H1 (cell line): Measurements from ENCODE around the gene CTCF. TPM values are rescaled to one million over a fixed set of nuclear protein-coding genes. Genes with fewer than 3 reads are reported as not detected.

Experiments used
- ASH2L ChIP-seq: fragments of 200-600, 300-600 bp; sonication (generic); IDR thresholded peaks from one replicate; pipeline ENCODE4 v1.7.1; 2017; ENCODE audit warnings: low read length
- CHD7 ChIP-seq: fragments of 300-600 bp; sonication (generic); IDR thresholded peaks from 2 replicates; pipeline ENCODE4 v1.7.1; 2012; ENCODE audit warnings: low read length, moderate library complexity, mild to moderate bottlenecking, inconsistent platforms; ENCODE audit not compliant: insufficient replicate concordance
- CTBP2 ChIP-seq: IDR thresholded peaks from 2 replicates; pipeline ENCODE4 v1.7.0; 2011; ENCODE audit warnings: borderline replicate concordance, mild to moderate bottlenecking, moderate library complexity, mixed read lengths, low read length; ENCODE audit not compliant: insufficient read depth, insufficient read length
- JUN ChIP-seq: IDR thresholded peaks from 2 replicates; pipeline ENCODE4 v1.6.1; 2011; ENCODE audit warnings: low read depth, mild to moderate bottlenecking, improper control_type of control experiment, low read length
- MAX ChIP-seq: IDR thresholded peaks from 2 replicates; pipeline ENCODE4 v1.6.1; 2012; ENCODE audit warnings: inconsistent platforms
- SP1 ChIP-seq: IDR thresholded peaks from 2 replicates; pipeline ENCODE4 v1.6.1; 2011; ENCODE audit warnings: low read depth, low read length
- TAF7 ChIP-seq: optimal IDR thresholded peaks from 2 replicates; pipeline ENCODE3; 2011; ENCODE audit warnings: low read depth, mild to moderate bottlenecking, inconsistent platforms, low read length, moderate library complexity, borderline replicate concordance
- YY1 ChIP-seq: IDR thresholded peaks from 2 replicates; pipeline ENCODE4 v1.6.1; 2011; ENCODE audit warnings: low read depth, mild to moderate bottlenecking, low read length
- polyA plus RNA-seq, 7 experiments: library from polyadenylated mRNA; depleted of rRNA in 3 of 7; stranded (reverse) in 5 of 7; unstranded in 2 of 7; fragments of >200 nt in 5 of 7; fragments of 200-250 nt in 2 of 7; gene quantifications; 1 replicate in 5 of 7; 2 replicates in 1 of 7; 4 replicates in 1 of 7; pipeline versions ENCODE4 v1.2.1 to v1.2.3, GENCODE V29; 2011 to 2013; ENCODE audit warnings: missing spikeins in 2 of 7, mixed read lengths in 2 of 7
- total RNA-seq: library from RNA; stranded (reverse); fragmentation: NEBNext Ultra II Directional; extraction: Animal tissue kit (Norgen Biotek cat#: 25700); gene quantifications from 2 replicates; pipeline ENCODE4 v1.2.1, GENCODE V29; 2021

CTCF gene
- total and polyA plus RNA-seq, 2 of the 8 experiments (the other 6 are each of a cell fraction or from before 2014, with no cell fraction given), result 32.4 to 66.0 TPM

GRCh38 chr16:67644038-67644437, 81.7 kb downstream of the CTCF start (continued):
- TF ChIP-seq CHD7 (no peak), YY1 (no peak), TAF7 (no peak), MAX (no peak), JUN (no peak), ASH2L (no peak), SP1 (no peak), CTBP2 (no peak)
